ENCODE data around the gene USP46.

The USP46 gene

GRCh38 chr4:52568351-52568750, 90.8 kb downstream of the USP46 start:
- DNase-seq = no peak

GRCh38 chr4:52566136-52567031, 92.7 kb downstream of the USP46 start:
- no peak for DNase-seq

- no peak for DNase-seq
Measured at GRCh38 chr4:52560844-52561280, 98.2 kb downstream of the USP46 start.

GRCh38 chr4:52555356-52555716, 103.8 kb downstream of the USP46 start:
- no peak for DNase-seq

GRCh38 chr4:52554612-52555355, 104.3 kb downstream of the USP46 start:
- DNase-seq = no peak

GRCh38 chr4:52552778-52553177, 106.3 kb downstream of the USP46 start:
- no peak for DNase-seq

GRCh38 chr4:52551487-52551886, 107.6 kb downstream of the USP46 start:
- no peak for DNase-seq

- no peak for DNase-seq
Measured at GRCh38 chr4:52550186-52550585, 108.9 kb downstream of the USP46 start.

- DNase-seq = no peak
Measured at GRCh38 chr4:52548818-52549570, 110.1 kb downstream of the USP46 start.

GRCh38 chr4:52546449-52546848, 112.7 kb downstream of the USP46 start:
- no peak for DNase-seq

GRCh38 chr4:52545099-52546069, 113.7 kb downstream of the USP46 start:
- peak; percentile 71 for DNase-seq

Data from DMS53 (cell line).